ENCODE results near the gene RFX1. TPM values are rescaled to one million over a fixed set of nuclear protein-coding genes. Genes with fewer than 3 reads are reported as not detected.

Gene RFX1
- total RNA-seq, 1 experiment from 2014 or later: 20.4 TPM

DNA sequence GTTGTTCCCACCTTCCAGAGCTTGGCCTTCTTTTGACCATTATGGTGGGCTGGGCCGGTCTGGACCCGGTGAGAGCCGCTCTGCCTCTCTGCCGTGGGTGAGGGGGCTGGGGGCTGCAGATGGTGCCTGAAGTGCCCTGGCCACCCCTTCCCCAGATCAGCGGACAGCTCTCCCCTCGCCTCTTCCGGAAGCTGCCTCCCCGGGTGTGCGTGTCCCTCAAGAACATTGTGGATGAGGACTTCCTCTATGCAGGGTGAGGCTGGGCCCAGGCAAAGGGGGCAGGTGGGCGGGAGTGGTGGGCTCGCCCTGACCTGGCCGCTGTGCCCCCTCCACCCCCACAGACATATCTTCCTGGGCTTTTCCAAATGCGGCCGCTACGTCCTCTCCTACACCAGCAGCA, 51.9 kb downstream of the RFX1 start:
- ChIA-PET POLR2A (interaction anchor here (1.3 to 2.4 kb wide), 2 partner anchors 8 to 18 kb away, joined by 5 to 23 read pairs; no protein-coding TSS in a partner anchor), CTCF (interaction anchor here (2.9 kb wide), 1 partner anchor 105 kb away, joined by 14 read pairs; no protein-coding TSS in a partner anchor)
- no peak for DNase-seq (ENCODE audit: low spot score)
- H3K27me3 Mint-ChIP-seq (ENCODE audit: low read depth): no peaks in the 10 kb centered on the region; the same call in none of the 2 replicates
- peaks cover 19% of the 10 kb centered on the region for H3K36me3 Mint-ChIP-seq
- no peak overlapping the region for H3K27ac Mint-ChIP-seq
- no peaks in the 10 kb centered on the region for H3K9me3 Mint-ChIP-seq
- no peak for TF ChIP-seq JUN (CRISPR knock-in tag; IDR thresholded peaks at IDR 0.05)
- TF ChIP-seq SMAD4 (CRISPR knock-in tag; IDR thresholded peaks at IDR 0.05): no peak
- TF ChIP-seq, protein P1, sequence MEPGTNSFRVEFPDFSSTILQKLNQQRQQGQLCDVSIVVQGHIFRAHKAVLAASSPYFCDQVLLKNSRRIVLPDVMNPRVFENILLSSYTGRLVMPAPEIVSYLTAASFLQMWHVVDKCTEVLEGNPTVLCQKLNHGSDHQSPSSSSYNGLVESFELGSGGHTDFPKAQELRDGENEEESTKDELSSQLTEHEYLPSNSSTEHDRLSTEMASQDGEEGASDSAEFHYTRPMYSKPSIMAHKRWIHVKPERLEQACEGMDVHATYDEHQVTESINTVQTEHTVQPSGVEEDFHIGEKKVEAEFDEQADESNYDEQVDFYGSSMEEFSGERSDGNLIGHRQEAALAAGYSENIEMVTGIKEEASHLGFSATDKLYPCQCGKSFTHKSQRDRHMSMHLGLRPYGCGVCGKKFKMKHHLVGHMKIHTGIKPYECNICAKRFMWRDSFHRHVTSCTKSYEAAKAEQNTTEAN (CRISPR knock-in tag; IDR thresholded peaks at IDR 0.05): no peak
- TF ChIP-seq TEAD1 (CRISPR knock-in tag; IDR thresholded peaks at IDR 0.05): no peak
- no peak for TF ChIP-seq TP53 (CRISPR knock-in tag; IDR thresholded peaks at IDR 0.05)
- TF ChIP-seq, protein P2, sequence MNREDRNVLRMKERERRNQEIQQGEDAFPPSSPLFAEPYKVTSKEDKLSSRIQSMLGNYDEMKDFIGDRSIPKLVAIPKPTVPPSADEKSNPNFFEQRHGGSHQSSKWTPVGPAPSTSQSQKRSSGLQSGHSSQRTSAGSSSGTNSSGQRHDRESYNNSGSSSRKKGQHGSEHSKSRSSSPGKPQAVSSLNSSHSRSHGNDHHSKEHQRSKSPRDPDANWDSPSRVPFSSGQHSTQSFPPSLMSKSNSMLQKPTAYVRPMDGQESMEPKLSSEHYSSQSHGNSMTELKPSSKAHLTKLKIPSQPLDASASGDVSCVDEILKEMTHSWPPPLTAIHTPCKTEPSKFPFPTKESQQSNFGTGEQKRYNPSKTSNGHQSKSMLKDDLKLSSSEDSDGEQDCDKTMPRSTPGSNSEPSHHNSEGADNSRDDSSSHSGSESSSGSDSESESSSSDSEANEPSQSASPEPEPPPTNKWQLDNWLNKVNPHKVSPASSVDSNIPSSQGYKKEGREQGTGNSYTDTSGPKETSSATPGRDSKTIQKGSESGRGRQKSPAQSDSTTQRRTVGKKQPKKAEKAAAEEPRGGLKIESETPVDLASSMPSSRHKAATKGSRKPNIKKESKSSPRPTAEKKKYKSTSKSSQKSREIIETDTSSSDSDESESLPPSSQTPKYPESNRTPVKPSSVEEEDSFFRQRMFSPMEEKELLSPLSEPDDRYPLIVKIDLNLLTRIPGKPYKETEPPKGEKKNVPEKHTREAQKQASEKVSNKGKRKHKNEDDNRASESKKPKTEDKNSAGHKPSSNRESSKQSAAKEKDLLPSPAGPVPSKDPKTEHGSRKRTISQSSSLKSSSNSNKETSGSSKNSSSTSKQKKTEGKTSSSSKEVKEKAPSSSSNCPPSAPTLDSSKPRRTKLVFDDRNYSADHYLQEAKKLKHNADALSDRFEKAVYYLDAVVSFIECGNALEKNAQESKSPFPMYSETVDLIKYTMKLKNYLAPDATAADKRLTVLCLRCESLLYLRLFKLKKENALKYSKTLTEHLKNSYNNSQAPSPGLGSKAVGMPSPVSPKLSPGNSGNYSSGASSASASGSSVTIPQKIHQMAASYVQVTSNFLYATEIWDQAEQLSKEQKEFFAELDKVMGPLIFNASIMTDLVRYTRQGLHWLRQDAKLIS (CRISPR knock-in tag; IDR thresholded peaks at IDR 0.05; ENCODE audit: borderline replicate concordance): no peak
- TF ChIP-seq MYBL2 (CRISPR knock-in tag; IDR thresholded peaks at IDR 0.05): no peak
- TF ChIP-seq ZSCAN18 (CRISPR knock-in tag; IDR thresholded peaks at IDR 0.05): no peak
- TF ChIP-seq ZNF396 (CRISPR knock-in tag; IDR thresholded peaks at IDR 0.05; ENCODE audit: borderline replicate concordance): no peak
- TF ChIP-seq, protein P3, sequence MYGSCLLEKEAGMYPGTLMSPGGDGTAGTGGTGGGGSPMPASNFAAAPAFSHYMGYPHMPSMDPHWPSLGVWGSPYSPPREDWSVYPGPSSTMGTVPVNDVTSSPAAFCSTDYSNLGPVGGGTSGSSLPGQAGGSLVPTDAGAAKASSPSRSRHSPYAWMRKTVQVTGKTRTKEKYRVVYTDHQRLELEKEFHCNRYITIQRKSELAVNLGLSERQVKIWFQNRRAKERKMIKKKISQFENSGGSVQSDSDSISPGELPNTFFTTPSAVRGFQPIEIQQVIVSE (CRISPR knock-in tag; IDR thresholded peaks at IDR 0.05; ENCODE audit: borderline replicate concordance): no peak
- no peak for TF ChIP-seq EMX1 (CRISPR knock-in tag; IDR thresholded peaks at IDR 0.05)
- TF ChIP-seq ZNF219 (CRISPR knock-in tag; IDR thresholded peaks at IDR 0.05; ENCODE audit: borderline replicate concordance): no peak
- no peak for TF ChIP-seq ATF3 (CRISPR knock-in tag; conservative IDR thresholded peaks at IDR 0.05)
- H3K4me3 Mint-ChIP-seq: peak overlapping the region; percentile 87; the same call in 1 of the 2 replicates
- peaks cover 8% of the 10 kb centered on the region for H3K4me1 Mint-ChIP-seq
- no peak for ATAC-seq

GRCh38 chr19:13952931-13953531, 53.1 kb downstream of the RFX1 start:
- Mint-ChIP-seq H3K9me3 (no peaks in the 10 kb centered on the region), H3K4me3 (peak overlapping the region; percentile 87), H3K27ac (peak overlapping the region; percentile 57), H3K27me3 (ENCODE audit: low read depth) (no peaks in the 10 kb centered on the region; the same call in none of the 2 replicates), H3K36me3 (peaks cover 19% of the 10 kb centered on the region), H3K4me1 (peaks cover 8% of the 10 kb centered on the region)
- DNase-seq (ENCODE audit: low spot score) (peak; percentile 32), ATAC-seq (peak; percentile 11; the same call in 1 of the 2 replicates)
- POLR2A ChIA-PET: interaction anchor here (0.5 to 2.4 kb wide), 9 partner anchors 9 to 175 kb away, joined by 3 to 23 read pairs (median 4); partner anchors contain the start of genes IL27RA and PODNL1
- TF ChIP-seq ZNF317 (CRISPR knock-in tag; IDR thresholded peaks at IDR 0.05; ENCODE audit: borderline replicate concordance, low read depth) (no peak), OVOL2 (CRISPR knock-in tag; IDR thresholded peaks at IDR 0.05; ENCODE audit: borderline replicate concordance) (no peak), TEAD4 (CRISPR knock-in tag; IDR thresholded peaks at IDR 0.05) (no peak), NR2C2 (CRISPR knock-in tag; IDR thresholded peaks at IDR 0.05) (no peak), IRF2 (CRISPR knock-in tag; IDR thresholded peaks at IDR 0.05; ENCODE audit: borderline replicate concordance, low read depth) (no peak), MAX (CRISPR knock-in tag; IDR thresholded peaks at IDR 0.05) (no peak)
- TF ChIP-seq, protein P3 (CRISPR knock-in tag; IDR thresholded peaks at IDR 0.05; ENCODE audit: borderline replicate concordance): no peak
- TF ChIP-seq, protein P1 (CRISPR knock-in tag; IDR thresholded peaks at IDR 0.05): no peak
- CTCF ChIA-PET: interaction anchor here (0.7 to 2.9 kb wide), 26 partner anchors 9 to 120 kb away, joined by 3 to 39 read pairs (median 5); partner anchors contain the start of genes CC2D1A, IL27RA, MISP3 and PODNL1
